Omental fat pad (tissue), 4 donors: ENCODE results near the gene POLD2. TPM values are rescaled to one million over a fixed set of nuclear protein-coding genes. Genes with fewer than 3 reads are reported as not detected.

Experiments
- ATAC-seq: fragments of 150-250 bp; one replicate; pipeline ENCODE4 v1.9.1; 2016; ENCODE audit warnings: mild to moderate bottlenecking, moderate library complexity; ENCODE audit not compliant: low FRiP score
- DNase-seq: peaks from one replicate; pipeline ENCODE4 v3.0.0-alpha.2; 2019; ENCODE audit warnings: low spot score
- CTCF ChIP-seq, 3 donors: fragments of 450-650 bp; IDR thresholded peaks; one replicate each; pipeline ENCODE4 v1.5.1; 2016 to 2017; ENCODE audit warnings: antibody characterized with exemption in 3 of 3, mild to moderate bottlenecking in 3 of 3, moderate library complexity in 2 of 3
- total RNA-seq, 4 donors: library from RNA; depleted of rRNA; stranded (reverse); fragments of >200 nt; gene quantifications; one replicate each; pipeline ENCODE4 v1.1.0, GENCODE V29; 2016

The POLD2 gene
- total RNA-seq, 4 donors from 2014 or later, result 41.9 to 71.3 (median 44.2) TPM

- ATAC-seq (no peak), DNase-seq (no peak)
- TF ChIP-seq CTCF (IDR thresholded peaks at IDR 0.05), result no peak
Measured at GRCh38 chr7:44076101-44076895, 47.0 kb downstream of the POLD2 start.

DNA sequence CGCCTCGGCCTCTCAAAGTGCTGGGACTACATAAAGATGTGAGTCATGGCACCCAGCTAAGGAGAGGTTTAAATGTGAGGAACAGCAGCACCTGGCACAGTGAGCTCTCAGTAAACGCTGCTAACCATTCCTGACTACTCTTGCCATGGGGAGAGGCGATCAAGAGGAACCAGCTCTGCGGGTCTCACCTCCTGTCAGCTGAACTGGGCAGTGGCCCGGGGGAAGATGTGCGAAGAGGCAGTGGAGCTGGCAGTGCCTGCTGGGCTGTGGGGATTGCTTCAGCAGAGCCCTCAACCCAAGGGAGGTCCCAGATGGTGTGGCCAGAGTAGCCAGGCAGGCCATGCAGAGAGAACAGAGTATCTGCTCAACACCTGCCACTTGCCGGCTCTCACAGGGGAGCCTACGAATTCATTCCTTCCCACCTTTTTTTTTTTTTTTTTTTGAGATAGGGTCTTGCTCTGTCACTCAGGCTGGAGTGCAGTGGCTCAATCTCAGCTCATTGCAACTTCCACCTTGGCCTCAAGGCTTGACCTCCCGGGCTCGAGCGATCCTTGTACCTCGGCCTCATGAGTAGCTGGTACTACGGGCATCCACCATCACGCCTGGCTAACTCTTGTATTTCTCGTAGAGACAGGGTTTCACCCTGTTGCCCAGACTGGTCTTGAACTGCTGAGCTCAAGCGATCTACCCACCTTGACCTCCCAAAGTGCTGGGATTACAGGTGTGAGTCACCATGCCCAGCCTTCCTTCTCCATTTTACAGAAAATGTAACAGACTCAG is 47.9 kb downstream of the POLD2 start:
- DNase-seq (no peak), ATAC-seq (no peak)
- no peak for TF ChIP-seq CTCF (IDR thresholded peaks at IDR 0.05)

- DNase-seq, result no peak
- peak; percentile 22 for ATAC-seq
- TF ChIP-seq CTCF (IDR thresholded peaks at IDR 0.05), result no peak
Measured at GRCh38 chr7:44074349-44074695, 49.0 kb downstream of the POLD2 start.

- TF ChIP-seq CTCF (IDR thresholded peaks at IDR 0.05), result no peak
- no peak for DNase-seq
Measured at GRCh38 chr7:44073664-44074348, 49.5 kb downstream of the POLD2 start.

DNA sequence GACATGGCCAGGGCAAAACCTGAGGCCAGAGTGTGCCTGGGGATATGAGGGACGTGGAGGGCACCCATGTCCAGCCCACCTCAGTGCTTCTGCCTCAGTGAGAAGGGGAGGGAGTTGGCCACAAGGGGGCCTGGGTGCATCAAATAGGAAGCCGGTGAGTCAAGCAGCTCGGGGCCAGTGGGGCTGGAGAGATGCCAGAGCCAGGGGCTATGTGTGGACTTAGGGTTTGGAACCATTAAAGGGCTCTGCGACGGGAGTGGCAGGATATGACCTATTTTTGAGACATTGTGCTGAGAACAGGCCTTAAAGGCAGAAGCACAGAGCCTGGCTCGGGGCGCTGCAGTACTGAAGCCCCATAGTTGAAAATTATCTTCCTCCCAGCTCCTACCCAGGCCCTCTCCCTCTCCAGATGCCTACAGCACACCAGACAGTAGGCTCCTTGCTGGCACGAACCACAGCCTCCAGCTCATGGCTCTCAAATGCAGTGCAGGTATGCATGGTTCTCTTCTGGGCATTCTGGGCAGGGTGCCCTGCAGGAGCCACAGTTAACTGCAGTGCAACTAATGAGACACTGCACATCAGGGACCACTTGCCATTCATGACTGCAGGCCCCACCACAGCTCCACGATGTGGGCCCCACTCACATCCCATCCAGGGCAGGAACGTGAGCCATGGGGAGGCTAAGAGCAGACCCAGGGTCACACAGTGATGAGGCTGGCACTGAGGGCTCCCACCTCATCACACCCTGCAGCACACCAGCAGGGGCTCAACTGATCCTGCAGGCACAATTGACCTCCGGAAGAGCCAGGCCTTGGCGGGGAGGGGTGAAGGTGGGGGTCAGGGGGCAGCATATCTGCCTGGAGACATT is 50.8 kb downstream of the POLD2 start:
- ATAC-seq (peak; percentile 77), DNase-seq (peak; percentile 90)
- TF ChIP-seq CTCF (IDR thresholded peaks at IDR 0.05), result peak in 1 of 3 donors; percentile 33

More at GRCh38 chr7:44073664-44074348, 49.5 kb downstream of the POLD2 start:
- peak; percentile 31 for ATAC-seq

GRCh38 chr7:44071726-44072363 is 51.5 kb downstream of the POLD2 start:
- no peak for ATAC-seq
- TF ChIP-seq CTCF (IDR thresholded peaks at IDR 0.05), result no peak
- no peak for DNase-seq
